Glutamatergic neuron (in vitro differentiated cells): ENCODE results near the gene ZNF835. TPM values are rescaled to one million over a fixed set of nuclear protein-coding genes. Genes with fewer than 3 reads are reported as not detected.
A peak's percentile ranks its signal among the peaks of the same experiment; 100 is the strongest.

Source experiments
- DNase-seq: peaks from one replicate; pipeline ENCODE4 v3.0.0; 2022
- H3K27ac Mint-ChIP-seq: one replicate; pipeline ENCODE4 v1.8.0; 2020; ENCODE audit warnings: mild to moderate bottlenecking, mixed read lengths, inconsistent platforms; ENCODE audit not compliant: unreplicated experiment
- H3K27me3 Mint-ChIP-seq: one replicate; pipeline ENCODE4 v1.8.0; 2020; ENCODE audit warnings: mild to moderate bottlenecking, moderate library complexity, mixed read lengths, inconsistent platforms; ENCODE audit not compliant: unreplicated experiment
- H3K36me3 Mint-ChIP-seq: one replicate; pipeline ENCODE4 v1.8.0; 2020; ENCODE audit warnings: mild to moderate bottlenecking, mixed read lengths, inconsistent platforms; ENCODE audit not compliant: unreplicated experiment
- H3K4me1 Mint-ChIP-seq: one replicate; pipeline ENCODE4 v1.8.0; 2020; ENCODE audit warnings: mild to moderate bottlenecking, low read depth, mixed read lengths, inconsistent platforms; ENCODE audit not compliant: unreplicated experiment
- H3K4me3 Mint-ChIP-seq: one replicate; pipeline ENCODE4 v1.8.0; 2020; ENCODE audit warnings: mild to moderate bottlenecking, mixed read lengths, inconsistent platforms; ENCODE audit not compliant: unreplicated experiment
- H3K9me3 Mint-ChIP-seq: one replicate; pipeline ENCODE4 v1.8.0; 2020; ENCODE audit warnings: mild to moderate bottlenecking, moderate library complexity, mixed read lengths, inconsistent platforms; ENCODE audit not compliant: unreplicated experiment
- total RNA-seq: library from RNA; stranded (reverse); fragmentation: NEBNext Ultra II Directional; extraction: Animal tissue kit (Norgen Biotek cat#: 25700); gene quantifications from one replicate; pipeline ENCODE4 v1.2.1, GENCODE V29; 2021; ENCODE audit not compliant: unreplicated experiment
- TF ChIP-seq, protein P1 (sequence below): fragments of 200-600 bp; sonication (generic); IDR thresholded peaks from one replicate; pipeline ENCODE4 v1.5.0; 2021; ENCODE audit not compliant: partially characterized antibody, unreplicated experiment

The ZNF835 gene
- total RNA-seq, 1 donor from 2014 or later: 2.7 TPM

DNA sequence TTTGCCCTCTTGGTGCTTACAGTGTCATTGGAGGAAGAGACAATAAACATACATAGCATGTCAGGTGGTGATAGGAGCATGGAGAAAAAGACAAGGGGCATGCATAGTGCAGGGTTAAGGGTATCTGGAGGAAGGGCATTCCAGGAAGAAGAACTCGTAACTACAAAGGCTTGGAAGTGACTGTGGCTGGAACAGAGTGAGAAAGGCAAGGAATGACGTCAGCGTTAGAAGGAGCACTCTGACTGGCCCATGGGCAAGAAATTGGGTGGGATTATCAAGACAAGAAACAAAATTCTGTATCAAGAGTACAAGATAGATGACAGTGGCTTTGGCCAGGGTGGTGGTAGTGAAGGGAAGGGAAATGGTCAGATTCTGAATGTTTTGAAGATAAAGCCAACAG, 17.4 kb downstream of the ZNF835 start:
- H3K36me3 Mint-ChIP-seq: no peaks in the 10 kb centered on the region
- no peaks in the 10 kb centered on the region for H3K4me1 Mint-ChIP-seq
- no peak for DNase-seq
- no peak overlapping the region for H3K4me3 Mint-ChIP-seq
- TF ChIP-seq, protein P1, sequence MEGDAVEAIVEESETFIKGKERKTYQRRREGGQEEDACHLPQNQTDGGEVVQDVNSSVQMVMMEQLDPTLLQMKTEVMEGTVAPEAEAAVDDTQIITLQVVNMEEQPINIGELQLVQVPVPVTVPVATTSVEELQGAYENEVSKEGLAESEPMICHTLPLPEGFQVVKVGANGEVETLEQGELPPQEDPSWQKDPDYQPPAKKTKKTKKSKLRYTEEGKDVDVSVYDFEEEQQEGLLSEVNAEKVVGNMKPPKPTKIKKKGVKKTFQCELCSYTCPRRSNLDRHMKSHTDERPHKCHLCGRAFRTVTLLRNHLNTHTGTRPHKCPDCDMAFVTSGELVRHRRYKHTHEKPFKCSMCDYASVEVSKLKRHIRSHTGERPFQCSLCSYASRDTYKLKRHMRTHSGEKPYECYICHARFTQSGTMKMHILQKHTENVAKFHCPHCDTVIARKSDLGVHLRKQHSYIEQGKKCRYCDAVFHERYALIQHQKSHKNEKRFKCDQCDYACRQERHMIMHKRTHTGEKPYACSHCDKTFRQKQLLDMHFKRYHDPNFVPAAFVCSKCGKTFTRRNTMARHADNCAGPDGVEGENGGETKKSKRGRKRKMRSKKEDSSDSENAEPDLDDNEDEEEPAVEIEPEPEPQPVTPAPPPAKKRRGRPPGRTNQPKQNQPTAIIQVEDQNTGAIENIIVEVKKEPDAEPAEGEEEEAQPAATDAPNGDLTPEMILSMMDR: no peak
- H3K9me3 Mint-ChIP-seq: peaks cover 2% of the 10 kb centered on the region
- H3K27me3 Mint-ChIP-seq: no peaks in the 10 kb centered on the region
- H3K27ac Mint-ChIP-seq: no peak overlapping the region

DNA sequence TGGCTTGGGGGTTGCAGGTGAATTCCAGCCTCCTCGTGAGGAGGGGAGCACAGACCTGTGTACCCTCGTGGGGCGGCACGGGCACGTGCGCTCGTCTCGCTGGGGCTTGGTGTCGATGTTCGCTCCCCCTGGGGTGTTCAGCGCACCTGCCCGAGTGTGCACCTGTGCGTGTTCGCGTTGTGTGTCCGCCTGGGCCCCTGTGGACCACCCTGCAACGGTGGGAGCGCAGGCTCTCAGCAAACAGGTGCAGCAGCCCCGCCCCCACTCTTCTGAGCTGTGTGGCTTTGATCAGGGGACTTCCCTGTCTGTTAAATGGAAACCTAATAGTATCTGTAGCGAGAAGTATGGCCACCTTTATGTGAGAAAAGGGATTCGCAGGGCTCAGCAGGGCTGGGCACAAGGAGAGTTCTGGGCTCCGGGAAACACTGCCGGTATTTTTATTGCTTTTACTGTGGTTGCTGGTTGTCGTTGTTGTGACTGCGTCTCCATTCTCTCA, 28.0 kb downstream of the ZNF835 start:
- Mint-ChIP-seq H3K27ac (no peak overlapping the region), H3K27me3 (peaks cover 15% of the 10 kb centered on the region), H3K4me1 (no peaks in the 10 kb centered on the region), H3K9me3 (peaks cover 10% of the 10 kb centered on the region), H3K4me3 (no peak overlapping the region), H3K36me3 (peaks cover 25% of the 10 kb centered on the region)
- no peak for DNase-seq
- TF ChIP-seq, protein P1: no peak

DNA sequence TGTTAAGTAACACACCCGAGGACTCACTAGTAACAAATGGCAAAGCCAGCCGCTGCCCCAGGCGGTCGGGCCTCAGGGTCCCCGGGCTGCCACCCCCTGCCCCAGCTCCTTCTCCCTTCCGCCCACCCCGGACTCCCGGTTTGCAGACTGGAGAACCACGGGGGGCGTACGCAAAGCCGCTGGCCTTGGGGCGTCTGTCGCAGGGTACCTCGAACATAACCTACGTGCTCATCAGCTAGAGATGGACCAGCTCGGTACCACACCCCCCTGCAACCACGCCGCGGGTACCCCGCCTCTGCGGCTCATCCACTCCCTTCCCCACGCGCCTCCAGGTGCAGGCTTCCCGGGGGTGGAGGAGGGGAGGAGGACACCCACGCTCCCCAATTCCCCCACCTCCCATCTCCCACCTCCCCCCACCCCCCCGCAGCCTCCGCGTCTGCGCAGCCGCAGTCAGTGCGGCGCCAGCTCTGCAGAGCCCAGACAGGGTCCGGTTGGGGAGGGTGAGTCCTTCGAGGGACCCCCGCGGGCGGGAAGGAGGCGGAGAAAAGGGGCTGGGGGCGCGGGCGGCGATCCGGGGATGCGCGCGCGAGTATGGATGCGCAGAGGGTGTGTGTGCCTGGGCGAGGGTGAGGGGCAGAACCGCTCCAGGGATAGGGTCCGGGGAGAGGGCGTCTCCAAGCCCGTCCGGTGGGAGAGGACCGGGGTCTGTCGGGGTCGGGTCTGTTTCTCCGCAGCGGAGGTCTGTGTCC, 28.7 kb downstream of the ZNF835 start, which contains the start of gene SMIM17:
Gene SMIM17, plus strand, starts transcription at position 449 of the 749 bp plus-strand sequence. CDS start 2,509 bp downstream, outside the sequence.
- Mint-ChIP-seq H3K36me3 (peaks cover 27% of the 10 kb centered on the region), H3K9me3 (peaks cover 10% of the 10 kb centered on the region)

DNA sequence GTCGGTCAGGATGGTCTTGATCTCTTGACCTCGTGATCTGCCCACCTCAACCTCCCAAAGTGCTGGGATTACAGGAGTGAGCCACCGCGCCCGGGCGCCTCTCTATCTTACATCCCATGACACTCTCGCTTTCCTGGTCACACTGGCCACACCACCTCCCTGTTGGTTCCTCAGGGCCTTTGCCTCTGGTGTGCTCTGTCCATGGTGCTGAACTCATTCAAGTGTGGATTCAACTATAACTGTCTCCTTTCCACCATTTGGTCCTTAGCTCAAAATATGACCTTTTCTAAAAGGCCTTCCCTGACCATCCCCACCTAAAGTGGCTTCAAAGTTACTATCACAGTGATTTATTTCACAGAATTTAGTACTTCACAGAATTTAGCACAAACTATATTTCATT, 32.3 kb downstream of the ZNF835 start:
- no peak for DNase-seq
- TF ChIP-seq, protein P1: no peak

More for the DNA sequence above, 28.7 kb downstream of the ZNF835 start, which contains the start of gene SMIM17:
- H3K27ac Mint-ChIP-seq: no peak within 1 kb of the TSS
- TF ChIP-seq, protein P1: no peak
- peak within 1 kb of the TSS; percentile 10 for H3K4me3 Mint-ChIP-seq
- H3K4me1 Mint-ChIP-seq: no peaks in the 10 kb centered on the region
- H3K27me3 Mint-ChIP-seq: peaks cover 15% of the 10 kb centered on the region
- no peak for DNase-seq

DNA sequence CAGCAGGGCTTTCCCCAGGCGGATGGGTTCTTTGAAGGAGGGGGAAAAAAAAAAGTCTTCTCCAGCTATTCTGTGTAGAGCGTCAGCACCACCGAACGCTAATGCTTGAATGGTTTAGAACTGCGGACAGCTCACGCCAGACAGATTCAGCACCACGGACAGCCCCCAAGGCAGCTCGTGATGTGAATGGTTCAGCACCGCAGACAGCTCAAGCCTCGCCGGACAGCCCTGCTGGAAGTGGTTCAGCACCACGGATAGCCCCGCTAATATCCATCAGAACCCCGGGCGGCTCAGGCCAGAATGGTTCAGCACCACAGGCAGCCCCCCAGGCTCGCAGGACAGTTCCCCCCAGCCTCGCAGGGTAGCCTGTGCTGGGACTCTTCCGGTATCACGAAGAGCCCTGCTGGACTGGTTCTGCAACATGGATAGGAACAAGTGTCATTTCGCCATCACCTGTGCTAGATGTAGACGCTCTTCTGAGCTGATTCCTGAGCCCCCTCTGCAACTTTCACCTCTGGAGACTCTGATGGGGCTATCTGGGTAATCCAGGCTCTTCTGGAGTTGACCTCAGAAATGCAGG, 33.5 kb downstream of the ZNF835 start:
- no peak for DNase-seq
- Mint-ChIP-seq H3K9me3 (peaks cover 13% of the 10 kb centered on the region), H3K36me3 (peaks cover 30% of the 10 kb centered on the region), H3K4me1 (no peaks in the 10 kb centered on the region), H3K4me3 (no peak overlapping the region), H3K27ac (no peak overlapping the region), H3K27me3 (peaks cover 3% of the 10 kb centered on the region)
- TF ChIP-seq, protein P1: no peak

More for the DNA sequence above, 32.3 kb downstream of the ZNF835 start:
- H3K4me1 Mint-ChIP-seq: no peaks in the 10 kb centered on the region
- H3K27me3 Mint-ChIP-seq: peaks cover 7% of the 10 kb centered on the region
- no peak overlapping the region for H3K27ac Mint-ChIP-seq
- H3K36me3 Mint-ChIP-seq: peaks cover 28% of the 10 kb centered on the region
- H3K9me3 Mint-ChIP-seq: peaks cover 11% of the 10 kb centered on the region
- H3K4me3 Mint-ChIP-seq: no peak overlapping the region
